Stimulated activated CD4-positive, alpha-beta T cell treated with anti-CD3 and anti-CD28 coated beads, Interleukin-1b, Interleukin-23, amount 100 ng/mL, for 4 hours (primary cell): Measurements from ENCODE around the gene TAOK1.
"Not testable (repeated sequence)": the region's sequence is repeated elsewhere in the genome, so short reads cannot be mapped to it uniquely, and the experiment has no call there.

Experiments
- DNase-seq, 2 donors: peaks; one replicate each; pipeline ENCODE4 v3.0.0-alpha.2; 2020; ENCODE audit warnings: low read depth in 2 of 2

TAOK1 gene

GRCh38 chr17:29389982-29390850 lies at the start of gene TAOK1:
Gene TAOK1 (plus strand): TSS chr17:29390363. CDS start chr17:29451549, 61,186 bp downstream.
- peak; percentile 96 to 98 for DNase-seq

- no peak for DNase-seq
Measured at GRCh38 chr17:29341726-29342125, 48.4 kb upstream of the TAOK1 start.

GRCh38 chr17:29342158-29342765 lies 47.9 kb upstream of the TAOK1 start:
- no peak for DNase-seq

- no peak for DNase-seq
Measured at GRCh38 chr17:29344201-29344856, 45.8 kb upstream of the TAOK1 start.

GRCh38 chr17:29345066-29345465 lies 45.1 kb upstream of the TAOK1 start:
- no peak for DNase-seq

GRCh38 chr17:29345470-29345869 lies 44.7 kb upstream of the TAOK1 start:
- DNase-seq: not testable (repeated sequence)

- DNase-seq: no peak
Measured at GRCh38 chr17:29346462-29346861, 43.7 kb upstream of the TAOK1 start.

GRCh38 chr17:29347831-29348629 lies 42.1 kb upstream of the TAOK1 start:
- DNase-seq: no peak

GRCh38 chr17:29349409-29349808 lies 40.8 kb upstream of the TAOK1 start:
- DNase-seq: no peak

GRCh38 chr17:29352146-29352545 lies 38.0 kb upstream of the TAOK1 start:
- DNase-seq: no peak

- DNase-seq: no peak
Measured at GRCh38 chr17:29357232-29357631, 32.9 kb upstream of the TAOK1 start.

- no peak for DNase-seq
Measured at GRCh38 chr17:29357821-29358232, 32.3 kb upstream of the TAOK1 start.

GRCh38 chr17:29358416-29358815 lies 31.7 kb upstream of the TAOK1 start:
- no peak for DNase-seq

- DNase-seq: no peak
Measured at GRCh38 chr17:29359777-29360176, 30.4 kb upstream of the TAOK1 start.

- no peak for DNase-seq
Measured at GRCh38 chr17:29363716-29364115, 26.4 kb upstream of the TAOK1 start.

- DNase-seq: no peak
Measured at GRCh38 chr17:29364691-29365090, 25.5 kb upstream of the TAOK1 start.

GRCh38 chr17:29368161-29368560 lies 22.0 kb upstream of the TAOK1 start:
- DNase-seq: no peak

- DNase-seq: no peak
Measured at GRCh38 chr17:29368926-29369325, 21.2 kb upstream of the TAOK1 start.

GRCh38 chr17:29369831-29370735 lies 20.1 kb upstream of the TAOK1 start:
- peak; percentile 9 to 22 for DNase-seq

- DNase-seq: no peak
Measured at GRCh38 chr17:29376667-29377270, 13.4 kb upstream of the TAOK1 start.
